RWPE2 (cell line): ENCODE measurements around the gene STX5.
"Not testable (repeated sequence)": the region's sequence is repeated elsewhere in the genome, so short reads cannot be mapped to it uniquely, and the experiment has no call there.

Experiments
- ATAC-seq: fragments of 200-7000 bp; cut with Tn5 transposase; 3 replicates; pipeline ENCODE4 v1.9.1; 2021; ENCODE audit warnings: low read depth
- DNase-seq: peaks from one replicate; pipeline ENCODE4 v3.0.0-alpha.2; 2020; ENCODE audit warnings: low spot score
- H3K27ac ChIP-seq: fragments of 450-650 bp; 2 replicates; pipeline ENCODE4 v1.5.1; 2017; ENCODE audit warnings: mild to moderate bottlenecking; ENCODE audit not compliant: poor library complexity, severe bottlenecking
- H3K27me3 ChIP-seq: fragments of 250-450 bp; sonication (Bioruptor Pico); 2 replicates; pipeline ENCODE4 v1.5.1; 2021; ENCODE audit warnings: mild to moderate bottlenecking, moderate library complexity; ENCODE audit not compliant: insufficient read depth, poor library complexity, severe bottlenecking
- H3K36me3 ChIP-seq: fragments of 250-450 bp; sonication (Bioruptor Pico); 2 replicates; pipeline ENCODE4 v1.5.1; 2020; ENCODE audit warnings: low read depth, mild to moderate bottlenecking, moderate library complexity
- H3K4me1 ChIP-seq: fragments of 250-450 bp; sonication (Bioruptor Pico); 2 replicates; pipeline ENCODE4 v1.5.1; 2021; ENCODE audit warnings: mild to moderate bottlenecking, moderate library complexity; ENCODE audit not compliant: insufficient read depth, poor library complexity, severe bottlenecking
- H3K4me3 ChIP-seq: fragments of 250-450 bp; sonication (Bioruptor Pico); 2 replicates; pipeline ENCODE4 v1.5.1; 2021; ENCODE audit warnings: mild to moderate bottlenecking, moderate library complexity; ENCODE audit not compliant: severe bottlenecking
- H3K9me3 ChIP-seq: fragments of 250-450 bp; sonication (Bioruptor Pico); 2 replicates; pipeline ENCODE4 v1.5.1; 2021; ENCODE audit warnings: mild to moderate bottlenecking, moderate library complexity; ENCODE audit not compliant: severe bottlenecking
- CTCF ChIP-seq: fragments of 450-650 bp; IDR thresholded peaks from one replicate; pipeline ENCODE4 v1.5.1; 2017; ENCODE audit warnings: mild to moderate bottlenecking, moderate library complexity; ENCODE audit not compliant: poor library complexity, severe bottlenecking

STX5 gene

GRCh38 chr11:62860835-62861563, 29.1 kb upstream of the STX5 start:
- Histone ChIP-seq H3K27me3 (no peaks in the 10 kb centered on the region), H3K36me3 (peaks cover 44% of the 10 kb centered on the region), H3K4me3 (no peak overlapping the region), H3K4me1 (peaks cover 40% of the 10 kb centered on the region), H3K27ac (peak overlapping the region; percentile 84), H3K9me3 (no peaks in the 10 kb centered on the region)
- no peak for DNase-seq
- no peak for TF ChIP-seq CTCF
- ATAC-seq = peak; percentile 6; the same call in 1 of the 3 replicates

GRCh38 chr11:62859281-62859703, 27.4 kb upstream of the STX5 start:
- not testable (repeated sequence) for H3K27me3 ChIP-seq, H3K9me3 ChIP-seq, DNase-seq, ATAC-seq, H3K4me3 ChIP-seq
- peaks cover 54% of the 10 kb centered on the region for H3K36me3 ChIP-seq
- H3K27ac ChIP-seq = peak overlapping the region; percentile 84
- peaks cover 41% of the 10 kb centered on the region for H3K4me1 ChIP-seq

GRCh38 chr11:62858201-62858600, 26.4 kb upstream of the STX5 start:
- H3K36me3 ChIP-seq = peaks cover 56% of the 10 kb centered on the region
- peaks cover 50% of the 10 kb centered on the region for H3K4me1 ChIP-seq
- peak overlapping the region; percentile 84 for H3K27ac ChIP-seq
- H3K27me3 ChIP-seq = no peaks in the 10 kb centered on the region
- TF ChIP-seq CTCF = no peak
- H3K9me3 ChIP-seq = no peaks in the 10 kb centered on the region
- peak overlapping the region; percentile 87 for H3K4me3 ChIP-seq
- DNase-seq (no peak), ATAC-seq (no peak)

- peak overlapping the region; percentile 87 for H3K4me3 ChIP-seq
- ATAC-seq (no peak), DNase-seq (no peak)
- no peaks in the 10 kb centered on the region for H3K9me3 ChIP-seq
- peak overlapping the region; percentile 84 for H3K27ac ChIP-seq
- no peak for TF ChIP-seq CTCF
- peaks cover 47% of the 10 kb centered on the region for H3K4me1 ChIP-seq
- peaks cover 56% of the 10 kb centered on the region for H3K36me3 ChIP-seq
- no peaks in the 10 kb centered on the region for H3K27me3 ChIP-seq
These were observed 25.7 kb upstream of the STX5 start for GRCh38 chr11:62857541-62857982.

GRCh38 chr11:62856333-62856895, 24.6 kb upstream of the STX5 start:
- Histone ChIP-seq H3K27me3 (no peaks in the 10 kb centered on the region), H3K9me3 (no peaks in the 10 kb centered on the region), H3K27ac (peak overlapping the region; percentile 84), H3K4me1 (peaks cover 42% of the 10 kb centered on the region), H3K4me3 (peak overlapping the region; percentile 87), H3K36me3 (peaks cover 61% of the 10 kb centered on the region)
- no peak for TF ChIP-seq CTCF
- DNase-seq (no peak), ATAC-seq (no peak)
